Neural progenitor cell (in vitro differentiated cells): Measurements from ENCODE around the gene PITPNB. TPM values are rescaled to one million over a fixed set of nuclear protein-coding genes. Genes with fewer than 3 reads are reported as not detected.

Experiments used
- DNase-seq: peaks from one replicate; pipeline ENCODE4 v3.0.0-alpha.2; 2016; ENCODE audit warnings: low spot score
- H2AFZ ChIP-seq: fragments of 200-600 bp; sonication (generic); replicated peaks from 2 replicates; pipeline ENCODE4 v1.6.1; 2016; ENCODE audit warnings: antibody characterized with exemption
- H3F3A ChIP-seq: fragments of 200-600 bp; sonication (generic); 2 replicates; pipeline ENCODE4 v1.6.1; 2016; ENCODE audit warnings: antibody characterized with exemption, low read depth
- H3K27ac ChIP-seq: fragments of 200-600 bp; sonication (generic); 2 replicates; pipeline ENCODE4 v1.5.1; 2016; ENCODE audit warnings: mild to moderate bottlenecking
- H3K27me3 ChIP-seq: fragments of 200-600 bp; sonication (generic); 2 replicates; pipeline ENCODE4 v1.6.1; 2016; ENCODE audit warnings: mild to moderate bottlenecking, moderate library complexity
- H3K36me3 ChIP-seq: fragments of 200-600 bp; sonication (generic); 2 replicates; pipeline ENCODE4 v1.5.1; 2016
- H3K4me1 ChIP-seq: fragments of 200-600 bp; sonication (generic); 2 replicates; pipeline ENCODE4 v1.6.1; 2016; ENCODE audit warnings: mixed run types
- H3K4me2 ChIP-seq: fragments of 200-600 bp; sonication (generic); 2 replicates; pipeline ENCODE4 v1.6.1; 2016
- H3K4me3 ChIP-seq: fragments of 200-600 bp; sonication (generic); 2 replicates; pipeline ENCODE4 v1.5.1; 2016
- H3K79me2 ChIP-seq: fragments of 200-600 bp; sonication (generic); 2 replicates; pipeline ENCODE4 v1.6.1; 2016; ENCODE audit warnings: low read depth
- H3K9ac ChIP-seq: fragments of 200-600 bp; sonication (generic); 2 replicates; pipeline ENCODE4 v1.6.1; 2016
- H3K9me3 ChIP-seq: fragments of 200-600 bp; sonication (generic); 2 replicates; pipeline ENCODE4 v1.5.1; 2016; ENCODE audit warnings: low read depth
- H4K20me1 ChIP-seq: fragments of 200-600 bp; sonication (generic); 2 replicates; pipeline ENCODE4 v1.6.1; 2016; ENCODE audit warnings: low read depth
- H3K27ac Mint-ChIP-seq: 3 replicates; pipeline ENCODE4 v1.8.0; 2021; ENCODE audit warnings: mixed read lengths
- H3K27me3 Mint-ChIP-seq: 2 replicates; pipeline ENCODE4 v1.8.0; 2022; ENCODE audit warnings: low read depth, mild to moderate bottlenecking, inconsistent platforms, moderate library complexity, mixed read lengths; ENCODE audit not compliant: insufficient read depth
- H3K36me3 Mint-ChIP-seq: 3 replicates; pipeline ENCODE4 v1.8.0; 2021; ENCODE audit warnings: mixed read lengths
- H3K4me1 Mint-ChIP-seq: 3 replicates; pipeline ENCODE4 v1.8.0; 2021; ENCODE audit warnings: mixed read lengths
- H3K4me3 Mint-ChIP-seq: 3 replicates; pipeline ENCODE4 v1.8.0; 2021; ENCODE audit warnings: mild to moderate bottlenecking, moderate library complexity, mixed read lengths
- H3K9me3 Mint-ChIP-seq: 3 replicates; pipeline ENCODE4 v1.8.0; 2020; ENCODE audit warnings: mixed read lengths
- EZH2 ChIP-seq: fragments of 200-600 bp; sonication (generic); IDR thresholded peaks from 2 replicates; pipeline ENCODE4 v1.6.1; 2017; ENCODE audit warnings: antibody characterized with exemption, mild to moderate bottlenecking, moderate library complexity
- EZH2phosphoT487 ChIP-seq: fragments of 200-600 bp; sonication (generic); IDR thresholded peaks from 2 replicates; pipeline ENCODE4 v1.6.1; 2017; ENCODE audit warnings: antibody characterized with exemption
- total RNA-seq: library from RNA; depleted of rRNA; stranded (reverse); fragments of >200 nt; gene quantifications from 2 replicates; pipeline ENCODE4 v1.2.3, GENCODE V29; 2015; ENCODE audit warnings: low replicate concordance
- TF ChIP-seq, protein P1 (sequence below): fragments of 200-600 bp; sonication (generic); IDR thresholded peaks from 2 replicates; pipeline ENCODE4 v1.5.1; 2017; ENCODE audit warnings: antibody characterized with exemption, mild to moderate bottlenecking

The PITPNB gene
- total RNA-seq, 1 donor from 2014 or later: 32.5 TPM

DNA sequence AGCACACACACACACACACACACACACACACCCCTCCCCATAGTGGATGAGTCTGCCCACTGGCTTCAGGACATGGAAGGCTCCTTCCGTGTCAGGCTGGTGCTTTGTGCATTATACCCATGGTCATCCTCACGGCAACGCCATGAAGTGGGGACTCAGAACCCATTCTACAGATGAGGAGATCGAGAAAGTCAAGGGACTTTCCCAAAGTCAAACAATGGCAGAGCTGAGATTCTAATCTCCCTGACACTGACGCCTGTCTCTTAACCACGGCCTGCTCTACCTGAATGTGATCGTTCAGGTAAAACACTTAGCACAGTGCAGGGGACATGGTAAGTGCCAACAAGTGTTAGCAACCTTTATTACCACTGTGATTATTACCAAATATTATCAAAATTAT lies 113.2 kb downstream of the PITPNB start:
- H4K20me1 ChIP-seq: no peaks in the 10 kb centered on the region
- H3K27ac ChIP-seq: no peak overlapping the region
- no peak overlapping the region for H3K9ac ChIP-seq
- Mint-ChIP-seq H3K9me3 (no peaks in the 10 kb centered on the region), H3K27me3 (peaks cover 17% of the 10 kb centered on the region), H3K27ac (peak overlapping the region; percentile 57), H3K4me1 (peaks cover 68% of the 10 kb centered on the region), H3K36me3 (no peaks in the 10 kb centered on the region), H3K4me3 (peak overlapping the region; percentile 46)
- H3K27me3 ChIP-seq: peaks cover 11% of the 10 kb centered on the region
- peaks cover 12% of the 10 kb centered on the region for H3F3A ChIP-seq
- TF ChIP-seq EZH2 (no peak), EZH2phosphoT487 (no peak)
- TF ChIP-seq, protein P1, sequence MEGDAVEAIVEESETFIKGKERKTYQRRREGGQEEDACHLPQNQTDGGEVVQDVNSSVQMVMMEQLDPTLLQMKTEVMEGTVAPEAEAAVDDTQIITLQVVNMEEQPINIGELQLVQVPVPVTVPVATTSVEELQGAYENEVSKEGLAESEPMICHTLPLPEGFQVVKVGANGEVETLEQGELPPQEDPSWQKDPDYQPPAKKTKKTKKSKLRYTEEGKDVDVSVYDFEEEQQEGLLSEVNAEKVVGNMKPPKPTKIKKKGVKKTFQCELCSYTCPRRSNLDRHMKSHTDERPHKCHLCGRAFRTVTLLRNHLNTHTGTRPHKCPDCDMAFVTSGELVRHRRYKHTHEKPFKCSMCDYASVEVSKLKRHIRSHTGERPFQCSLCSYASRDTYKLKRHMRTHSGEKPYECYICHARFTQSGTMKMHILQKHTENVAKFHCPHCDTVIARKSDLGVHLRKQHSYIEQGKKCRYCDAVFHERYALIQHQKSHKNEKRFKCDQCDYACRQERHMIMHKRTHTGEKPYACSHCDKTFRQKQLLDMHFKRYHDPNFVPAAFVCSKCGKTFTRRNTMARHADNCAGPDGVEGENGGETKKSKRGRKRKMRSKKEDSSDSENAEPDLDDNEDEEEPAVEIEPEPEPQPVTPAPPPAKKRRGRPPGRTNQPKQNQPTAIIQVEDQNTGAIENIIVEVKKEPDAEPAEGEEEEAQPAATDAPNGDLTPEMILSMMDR: no peak
- H3K79me2 ChIP-seq: peaks cover 8% of the 10 kb centered on the region
- DNase-seq: no peak
- peaks cover 36% of the 10 kb centered on the region for H3K4me1 ChIP-seq
- H2AFZ ChIP-seq: no peak overlapping the region
- no peaks in the 10 kb centered on the region for H3K36me3 ChIP-seq
- no peak overlapping the region for H3K4me2 ChIP-seq
- no peaks in the 10 kb centered on the region for H3K9me3 ChIP-seq
- H3K4me3 ChIP-seq: no peak overlapping the region

DNA sequence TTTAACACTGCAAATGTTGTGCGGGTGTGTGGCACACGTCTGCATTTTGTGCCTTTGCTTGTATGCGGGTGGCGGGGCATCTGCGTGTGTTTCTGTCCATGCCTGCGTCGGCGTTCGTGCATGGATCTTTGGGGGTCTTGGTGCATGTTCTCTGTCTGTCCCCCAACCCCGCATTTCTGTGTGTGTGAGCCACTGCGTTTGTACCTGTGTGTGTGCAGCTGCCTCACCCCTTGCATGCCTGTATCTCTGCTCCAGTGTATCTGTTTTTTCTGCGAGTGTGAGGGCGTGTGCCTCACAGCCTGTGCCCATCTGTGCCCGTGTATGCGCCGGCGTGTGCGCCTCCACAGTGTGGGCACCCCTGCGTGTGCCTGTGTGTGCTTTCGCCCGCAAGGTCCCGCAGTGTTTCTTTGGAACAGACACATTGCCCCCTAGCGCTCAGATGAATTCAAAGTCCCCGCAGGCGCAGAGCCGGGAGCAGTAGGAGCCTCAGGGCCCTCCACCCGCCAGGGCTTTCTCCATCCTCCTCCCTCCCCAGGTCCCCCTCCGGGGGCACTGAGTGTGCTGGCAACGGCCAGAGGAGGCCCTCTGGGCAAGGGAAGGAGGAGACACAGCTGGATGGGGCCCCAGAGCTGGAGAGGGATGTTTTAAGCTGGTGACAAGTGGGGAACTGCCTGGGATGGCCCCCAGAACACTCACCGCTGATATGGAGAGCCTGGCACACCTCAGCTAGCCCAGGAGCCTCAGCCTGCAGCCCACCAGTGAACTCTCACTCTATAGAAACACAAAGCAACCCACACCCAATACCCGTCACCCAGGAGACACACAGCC lies 114.4 kb downstream of the PITPNB start:
- H3K27ac Mint-ChIP-seq: peak overlapping the region; percentile 57
- Histone ChIP-seq H3K27me3 (peaks cover 21% of the 10 kb centered on the region), H2AFZ (no peak overlapping the region)

DNA sequence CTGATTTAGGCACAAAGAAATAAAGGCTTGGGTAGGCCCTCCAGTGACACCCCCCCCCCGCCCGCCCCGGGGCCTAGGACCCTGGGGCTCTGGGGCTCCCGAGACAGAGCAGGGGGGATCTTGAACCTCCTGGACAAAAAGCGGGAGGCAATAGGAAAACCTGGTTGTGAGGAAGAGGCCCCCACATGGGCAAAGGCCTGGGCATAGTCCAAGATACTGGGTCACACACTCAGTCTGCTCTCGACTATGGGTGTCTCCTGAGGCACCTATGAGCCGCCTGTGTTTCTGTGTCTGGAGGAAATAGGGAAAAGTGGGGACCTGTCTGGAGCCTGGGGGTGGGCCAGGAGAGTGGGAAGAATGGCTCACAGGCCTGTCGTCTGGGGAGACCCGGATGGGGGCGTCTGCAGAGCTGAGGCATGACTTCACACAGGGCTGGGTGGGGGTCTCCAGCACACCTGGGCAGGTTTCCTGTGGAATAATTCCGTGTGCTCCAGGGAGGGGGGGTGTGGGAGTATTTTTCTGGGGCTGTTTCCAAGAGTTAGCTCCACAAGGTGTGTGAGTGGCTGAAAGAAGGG lies 115.1 kb downstream of the PITPNB start:
- no peak overlapping the region for H3K9ac ChIP-seq
- no peak overlapping the region for H2AFZ ChIP-seq
- peaks cover 27% of the 10 kb centered on the region for H3K79me2 ChIP-seq
- Mint-ChIP-seq H3K36me3 (peaks cover 2% of the 10 kb centered on the region), H3K27ac (peak overlapping the region; percentile 86), H3K9me3 (no peaks in the 10 kb centered on the region), H3K4me3 (peak overlapping the region; percentile 70), H3K4me1 (peaks cover 56% of the 10 kb centered on the region), H3K27me3 (peaks cover 15% of the 10 kb centered on the region)
- peaks cover 41% of the 10 kb centered on the region for H3K4me1 ChIP-seq
- peaks cover 19% of the 10 kb centered on the region for H4K20me1 ChIP-seq
- H3F3A ChIP-seq: peaks cover 5% of the 10 kb centered on the region
- TF ChIP-seq EZH2: no peak
- TF ChIP-seq EZH2phosphoT487: no peak
- TF ChIP-seq, protein P1: no peak
- H3K9me3 ChIP-seq: no peaks in the 10 kb centered on the region
- H3K4me3 ChIP-seq: no peak overlapping the region
- H3K27ac ChIP-seq: no peak overlapping the region
- H3K27me3 ChIP-seq: peaks cover 28% of the 10 kb centered on the region
- no peak overlapping the region for H3K4me2 ChIP-seq
- DNase-seq: no peak
- no peaks in the 10 kb centered on the region for H3K36me3 ChIP-seq

More for the DNA sequence above, 114.4 kb downstream of the PITPNB start:
- H3K9me3 Mint-ChIP-seq: no peaks in the 10 kb centered on the region
- peaks cover 6% of the 10 kb centered on the region for H3F3A ChIP-seq
- peak; percentile 88 for DNase-seq
- no peak overlapping the region for H3K4me3 ChIP-seq
- H3K36me3 Mint-ChIP-seq: no peaks in the 10 kb centered on the region
- H3K27me3 Mint-ChIP-seq: peaks cover 17% of the 10 kb centered on the region
- no peak overlapping the region for H3K9ac ChIP-seq
- peaks cover 33% of the 10 kb centered on the region for H3K4me1 ChIP-seq
- TF ChIP-seq EZH2: no peak
- TF ChIP-seq, protein P1: peak; percentile 74
- peaks cover 20% of the 10 kb centered on the region for H3K79me2 ChIP-seq
- no peaks in the 10 kb centered on the region for H3K36me3 ChIP-seq
- H3K4me3 Mint-ChIP-seq: peak overlapping the region; percentile 78
- peak overlapping the region; percentile 47 for H3K4me2 ChIP-seq
- peaks cover 11% of the 10 kb centered on the region for H4K20me1 ChIP-seq
- H3K27ac ChIP-seq: no peak overlapping the region
- H3K4me1 Mint-ChIP-seq: peaks cover 60% of the 10 kb centered on the region
- H3K9me3 ChIP-seq: no peaks in the 10 kb centered on the region
